ENCODE measurements around the gene IGFBP3.

The IGFBP3 gene

GRCh38 chr7:45922810-45923209, 1.7 kb upstream of the IGFBP3 start:
- no peak for DNase-seq

GRCh38 chr7:45921699-45922519, 837 bp upstream of the IGFBP3 start:
- DNase-seq = no peak

- no peak for DNase-seq
These were observed 268 bp upstream of the IGFBP3 start for GRCh38 chr7:45921381-45921698.

GRCh38 chr7:45919993-45920459, 1.0 kb downstream of the IGFBP3 start:
- DNase-seq = no peak

GRCh38 chr7:45919231-45919784, 1.8 kb downstream of the IGFBP3 start:
- DNase-seq = no peak

- no peak for DNase-seq
These were observed 2.5 kb downstream of the IGFBP3 start for GRCh38 chr7:45918556-45918955.

- peak; percentile 52 for DNase-seq
These were observed 3.4 kb downstream of the IGFBP3 start for GRCh38 chr7:45917658-45918057.

GRCh38 chr7:45917064-45917463, 4.0 kb downstream of the IGFBP3 start:
- no peak for DNase-seq

- no peak for DNase-seq
These were observed 5.5 kb downstream of the IGFBP3 start for GRCh38 chr7:45915606-45916005.

- no peak for DNase-seq
These were observed 6.2 kb downstream of the IGFBP3 start for GRCh38 chr7:45914911-45915310.

- no peak for DNase-seq
These were observed 8.1 kb downstream of the IGFBP3 start for GRCh38 chr7:45912972-45913371.

GRCh38 chr7:45911311-45911710, 9.8 kb downstream of the IGFBP3 start:
- no peak for DNase-seq

- no peak for DNase-seq
These were observed 10.2 kb downstream of the IGFBP3 start for GRCh38 chr7:45910855-45911254.

- DNase-seq = no peak
These were observed 11.5 kb downstream of the IGFBP3 start for GRCh38 chr7:45909561-45909960.

- DNase-seq = no peak
These were observed 18.3 kb downstream of the IGFBP3 start for GRCh38 chr7:45902820-45903219.

- DNase-seq = no peak
These were observed 19.5 kb downstream of the IGFBP3 start for GRCh38 chr7:45901566-45901965.

- DNase-seq = no peak
These were observed 22.9 kb downstream of the IGFBP3 start for GRCh38 chr7:45898222-45898621.

- no peak for DNase-seq
These were observed 23.9 kb downstream of the IGFBP3 start for GRCh38 chr7:45897042-45897690.

GRCh38 chr7:45894665-45895062, 26.4 kb downstream of the IGFBP3 start:
- no peak for DNase-seq

GRCh38 chr7:45893996-45894664, 26.9 kb downstream of the IGFBP3 start:
- DNase-seq = no peak

- DNase-seq = no peak
These were observed 27.6 kb downstream of the IGFBP3 start for GRCh38 chr7:45893374-45893995.

GRCh38 chr7:45892407-45893035, 28.6 kb downstream of the IGFBP3 start:
- no peak for DNase-seq
